Measurements from ENCODE around the gene NOL9.
A peak's percentile ranks its signal among the peaks of the same experiment; 100 is the strongest.

NOL9 gene

GRCh38 chr1:6578624-6579373 lies 24.5 kb upstream of the NOL9 start:
- DNase-seq (ENCODE audit: low read depth, low spot score) = no peak
- H3K27me3 ChIP-seq (ENCODE audit: insufficient read depth, insufficient read length) = no peaks in the 10 kb centered on the region
- H3K9me3 ChIP-seq (ENCODE audit: insufficient read depth, low read length) = no peaks in the 10 kb centered on the region
- peaks cover 13% of the 10 kb centered on the region for H3K4me1 ChIP-seq (ENCODE audit: insufficient read depth, insufficient read length)
- TF ChIP-seq ZNF274 (IDR thresholded peaks at IDR 0.05; ENCODE audit: low read depth, low read length) = no peak
- no peak for TF ChIP-seq YY1 (IDR thresholded peaks at IDR 0.05; ENCODE audit: insufficient read depth, insufficient read length)
- no peak for TF ChIP-seq SUZ12 (IDR thresholded peaks at IDR 0.05; ENCODE audit: extremely low read depth, insufficient read depth, insufficient read length)
- no peak overlapping the region for H3K9ac ChIP-seq (ENCODE audit: insufficient read length, low read depth)
- H3K36me3 ChIP-seq (ENCODE audit: insufficient read depth, insufficient read length, low read length) = peaks cover 12% of the 10 kb centered on the region
- peak overlapping the region; percentile 13 for H3K4me3 ChIP-seq (ENCODE audit: insufficient read length, low read depth)

GRCh38 chr1:6577831-6578525 lies 23.7 kb upstream of the NOL9 start:
- H3K4me3 ChIP-seq (ENCODE audit: insufficient read length, low read depth) = no peak overlapping the region
- H3K36me3 ChIP-seq (ENCODE audit: insufficient read depth, insufficient read length, low read length) = peaks cover 12% of the 10 kb centered on the region
- no peaks in the 10 kb centered on the region for H3K9me3 ChIP-seq (ENCODE audit: insufficient read depth, low read length)
- H3K27me3 ChIP-seq (ENCODE audit: insufficient read depth, insufficient read length) = no peaks in the 10 kb centered on the region
- H3K4me1 ChIP-seq (ENCODE audit: insufficient read depth, insufficient read length) = peaks cover 13% of the 10 kb centered on the region
- no peak for TF ChIP-seq SUZ12 (IDR thresholded peaks at IDR 0.05; ENCODE audit: extremely low read depth, insufficient read depth, insufficient read length)
- no peak for DNase-seq (ENCODE audit: low read depth, low spot score)
- no peak overlapping the region for H3K9ac ChIP-seq (ENCODE audit: insufficient read length, low read depth)

GRCh38 chr1:6574818-6575217 lies 20.5 kb upstream of the NOL9 start:
- Histone ChIP-seq H3K27me3 (ENCODE audit: insufficient read depth, insufficient read length) (no peaks in the 10 kb centered on the region), H3K4me1 (ENCODE audit: insufficient read depth, insufficient read length) (peaks cover 18% of the 10 kb centered on the region), H3K9ac (ENCODE audit: insufficient read length, low read depth) (no peak overlapping the region), H3K4me3 (ENCODE audit: insufficient read length, low read depth) (no peak overlapping the region), H3K36me3 (ENCODE audit: insufficient read depth, insufficient read length, low read length) (no peaks in the 10 kb centered on the region), H3K9me3 (ENCODE audit: insufficient read depth, low read length) (peaks cover 9% of the 10 kb centered on the region; the same call in 1 of the 2 replicates)
- TF ChIP-seq YY1 (IDR thresholded peaks at IDR 0.05; ENCODE audit: insufficient read depth, insufficient read length) = no peak
- TF ChIP-seq SUZ12 (IDR thresholded peaks at IDR 0.05; ENCODE audit: extremely low read depth, insufficient read depth, insufficient read length) = no peak
- no peak for TF ChIP-seq ZNF274 (IDR thresholded peaks at IDR 0.05; ENCODE audit: low read depth, low read length)
- DNase-seq (ENCODE audit: low read depth, low spot score) = no peak

GRCh38 chr1:6574025-6574620 lies 19.8 kb upstream of the NOL9 start:
- no peak for TF ChIP-seq YY1 (IDR thresholded peaks at IDR 0.05; ENCODE audit: insufficient read depth, insufficient read length)
- no peak for TF ChIP-seq ZNF274 (IDR thresholded peaks at IDR 0.05; ENCODE audit: low read depth, low read length)
- no peak for TF ChIP-seq SUZ12 (IDR thresholded peaks at IDR 0.05; ENCODE audit: extremely low read depth, insufficient read depth, insufficient read length)
- Histone ChIP-seq H3K4me1 (ENCODE audit: insufficient read depth, insufficient read length) (peaks cover 14% of the 10 kb centered on the region), H3K9me3 (ENCODE audit: insufficient read depth, low read length) (peaks cover 9% of the 10 kb centered on the region; the same call in 1 of the 2 replicates), H3K9ac (ENCODE audit: insufficient read length, low read depth) (no peak overlapping the region), H3K27me3 (ENCODE audit: insufficient read depth, insufficient read length) (no peaks in the 10 kb centered on the region), H3K4me3 (ENCODE audit: insufficient read length, low read depth) (no peak overlapping the region), H3K36me3 (ENCODE audit: insufficient read depth, insufficient read length, low read length) (no peaks in the 10 kb centered on the region)
- no peak for DNase-seq (ENCODE audit: low read depth, low spot score)

- Histone ChIP-seq H3K4me3 (ENCODE audit: insufficient read length, low read depth) (no peak overlapping the region), H3K9me3 (ENCODE audit: insufficient read depth, low read length) (peaks cover 9% of the 10 kb centered on the region; the same call in 1 of the 2 replicates), H3K36me3 (ENCODE audit: insufficient read depth, insufficient read length, low read length) (no peaks in the 10 kb centered on the region), H3K9ac (ENCODE audit: insufficient read length, low read depth) (no peak overlapping the region), H3K27me3 (ENCODE audit: insufficient read depth, insufficient read length) (no peaks in the 10 kb centered on the region), H3K4me1 (ENCODE audit: insufficient read depth, insufficient read length) (peaks cover 9% of the 10 kb centered on the region)
- no peak for TF ChIP-seq SUZ12 (IDR thresholded peaks at IDR 0.05; ENCODE audit: extremely low read depth, insufficient read depth, insufficient read length)
- TF ChIP-seq ZNF274 (IDR thresholded peaks at IDR 0.05; ENCODE audit: low read depth, low read length) = no peak
- TF ChIP-seq YY1 (IDR thresholded peaks at IDR 0.05; ENCODE audit: insufficient read depth, insufficient read length) = no peak
- DNase-seq (ENCODE audit: low read depth, low spot score) = no peak
These were observed 18.5 kb upstream of the NOL9 start for GRCh38 chr1:6572653-6573383.

- peaks cover 9% of the 10 kb centered on the region for H3K4me1 ChIP-seq (ENCODE audit: insufficient read depth, insufficient read length)
- no peak for TF ChIP-seq YY1 (IDR thresholded peaks at IDR 0.05; ENCODE audit: insufficient read depth, insufficient read length)
- no peak for TF ChIP-seq ZNF274 (IDR thresholded peaks at IDR 0.05; ENCODE audit: low read depth, low read length)
- TF ChIP-seq SUZ12 (IDR thresholded peaks at IDR 0.05; ENCODE audit: extremely low read depth, insufficient read depth, insufficient read length) = no peak
- no peaks in the 10 kb centered on the region for H3K27me3 ChIP-seq (ENCODE audit: insufficient read depth, insufficient read length)
- no peak overlapping the region for H3K9ac ChIP-seq (ENCODE audit: insufficient read length, low read depth)
- no peak overlapping the region for H3K4me3 ChIP-seq (ENCODE audit: insufficient read length, low read depth)
- peaks cover 9% of the 10 kb centered on the region; the same call in 1 of the 2 replicates for H3K9me3 ChIP-seq (ENCODE audit: insufficient read depth, low read length)
- DNase-seq (ENCODE audit: low read depth, low spot score) = no peak
- H3K36me3 ChIP-seq (ENCODE audit: insufficient read depth, insufficient read length, low read length) = no peaks in the 10 kb centered on the region
These were observed 16.7 kb upstream of the NOL9 start for GRCh38 chr1:6570987-6571386.
